ENCODE data around the gene MIEN1.

Gene MIEN1

DNA sequence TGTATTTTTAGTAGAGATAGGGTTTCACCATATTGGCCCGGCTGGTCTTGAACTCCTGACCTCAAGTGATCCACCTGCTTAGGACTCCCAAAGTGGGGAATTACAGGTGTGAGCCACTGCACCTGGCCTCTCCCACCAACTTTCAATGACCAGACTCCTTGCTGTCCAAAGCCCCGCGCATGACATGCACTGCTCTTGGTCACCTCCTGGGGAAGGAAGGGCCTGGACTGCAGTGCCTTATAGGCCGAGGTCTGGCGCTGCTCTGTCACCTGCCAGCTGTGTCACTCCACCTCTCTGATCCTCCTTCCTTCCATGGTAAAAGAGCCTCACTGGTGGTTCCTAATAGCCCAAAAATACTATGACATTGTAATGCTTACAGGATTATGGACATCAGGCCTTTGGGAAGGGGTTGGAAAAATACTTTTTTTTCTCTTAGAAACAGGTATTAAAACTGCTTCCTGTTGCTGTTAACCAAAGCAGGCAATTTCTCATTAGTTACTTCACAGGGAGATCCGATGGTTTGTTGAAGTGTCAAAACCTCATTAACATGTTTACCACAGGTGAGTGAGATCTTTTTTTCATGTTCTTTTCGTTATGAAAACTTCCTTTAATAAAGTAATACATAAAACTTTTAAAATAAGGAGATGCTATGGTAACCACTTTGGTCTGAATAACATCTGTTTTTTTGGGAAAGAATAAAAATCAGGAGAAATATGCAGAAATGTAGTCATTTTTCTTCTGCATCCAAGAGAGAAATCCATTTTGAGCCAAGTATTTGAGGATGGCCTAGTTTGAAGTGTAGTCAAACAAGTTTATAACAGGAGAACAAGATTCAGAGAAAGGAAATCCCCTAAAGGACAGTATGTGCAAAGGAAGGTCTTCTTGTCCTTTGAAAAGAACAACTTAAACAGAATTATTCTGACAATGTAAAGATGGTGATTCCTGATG, 42.9 kb upstream of the MIEN1 start:
- no peak for DNase-seq
- Histone ChIP-seq H3K23ac (ENCODE audit: low read length) (no peak overlapping the region), H4K5ac (ENCODE audit: low read length) (no peak overlapping the region), H3K18ac (ENCODE audit: low read length) (no peak overlapping the region), H3K9ac (ENCODE audit: low read length) (no peak overlapping the region), H3K4me2 (ENCODE audit: low read length) (no peak overlapping the region), H3K4ac (ENCODE audit: low read depth, low read length) (no peak overlapping the region), H2BK5ac (ENCODE audit: low read length) (no peak overlapping the region), H3K36me3 (ENCODE audit: control insufficient read depth, insufficient read depth, low read length) (no peaks in the 10 kb centered on the region), H3K79me2 (ENCODE audit: control insufficient read depth, insufficient read depth, low read length) (no peaks in the 10 kb centered on the region), H4K8ac (ENCODE audit: low read depth, low read length) (no peak overlapping the region), H2AK5ac (ENCODE audit: low read length) (no peak overlapping the region), H3K79me1 (ENCODE audit: low read length) (no peaks in the 10 kb centered on the region), H3K27me3 (ENCODE audit: insufficient read depth, low read length, poor library complexity) (no peaks in the 10 kb centered on the region), H3K4me1 (ENCODE audit: control insufficient read depth, low read depth, low read length) (no peaks in the 10 kb centered on the region), H2BK15ac (replicated peaks; ENCODE audit: low read depth) (no peak overlapping the region), H3K4me3 (ENCODE audit: low read length) (no peak overlapping the region), H3K27ac (ENCODE audit: low read depth, low read length) (no peak overlapping the region), H3K56ac (ENCODE audit: low read length) (no peak overlapping the region), H2BK120ac (ENCODE audit: low read depth, low read length) (no peak overlapping the region)
- no CpG with 5 or more reads among the region's 7 CpGs for whole genome bisulfite sequencing (ENCODE audit: extremely low coverage, insufficient coverage, low lambda C conversion rate)

DNA sequence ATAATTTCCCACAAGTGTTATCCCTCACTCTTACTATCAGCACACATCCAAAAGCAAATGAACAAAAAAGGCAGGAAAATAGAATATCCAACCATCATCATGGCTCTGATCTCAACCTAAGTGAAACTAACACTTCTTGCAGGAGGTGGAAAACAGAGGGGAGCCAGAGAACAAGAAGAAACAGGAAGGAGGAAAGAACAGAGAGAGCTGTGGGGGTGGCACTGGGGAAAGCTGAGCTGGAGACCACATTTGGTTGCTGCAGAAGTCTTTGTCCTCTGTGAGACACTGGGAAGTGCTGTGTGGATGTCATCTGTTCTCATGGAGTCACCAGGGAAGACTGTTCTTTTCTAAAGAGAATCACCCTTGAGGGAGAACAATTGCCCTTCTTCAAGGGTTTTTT, 42.1 kb upstream of the MIEN1 start:
- no peak overlapping the region for H3K56ac ChIP-seq (ENCODE audit: low read length)
- H3K4me2 ChIP-seq (ENCODE audit: low read length): no peak overlapping the region
- H3K18ac ChIP-seq (ENCODE audit: low read length): no peak overlapping the region
- H3K79me2 ChIP-seq (ENCODE audit: control insufficient read depth, insufficient read depth, low read length): no peaks in the 10 kb centered on the region
- no peak overlapping the region for H3K27ac ChIP-seq (ENCODE audit: low read depth, low read length)
- H3K4me3 ChIP-seq (ENCODE audit: low read length): no peak overlapping the region
- H3K4me1 ChIP-seq (ENCODE audit: control insufficient read depth, low read depth, low read length): no peaks in the 10 kb centered on the region
- H3K79me1 ChIP-seq (ENCODE audit: low read length): no peaks in the 10 kb centered on the region
- H2AK5ac ChIP-seq (ENCODE audit: low read length): no peak overlapping the region
- H2BK120ac ChIP-seq (ENCODE audit: low read depth, low read length): no peak overlapping the region
- H3K36me3 ChIP-seq (ENCODE audit: control insufficient read depth, insufficient read depth, low read length): no peaks in the 10 kb centered on the region
- no peak overlapping the region for H4K8ac ChIP-seq (ENCODE audit: low read depth, low read length)
- H3K4ac ChIP-seq (ENCODE audit: low read depth, low read length): no peak overlapping the region
- H3K9ac ChIP-seq (ENCODE audit: low read length): no peak overlapping the region
- no peak overlapping the region for H3K23ac ChIP-seq (ENCODE audit: low read length)
- H3K27me3 ChIP-seq (ENCODE audit: insufficient read depth, low read length, poor library complexity): no peaks in the 10 kb centered on the region
- H4K5ac ChIP-seq (ENCODE audit: low read length): no peak overlapping the region
- H2BK15ac ChIP-seq (replicated peaks; ENCODE audit: low read depth): no peak overlapping the region
- H2BK5ac ChIP-seq (ENCODE audit: low read length): no peak overlapping the region
- no peak for DNase-seq

DNA sequence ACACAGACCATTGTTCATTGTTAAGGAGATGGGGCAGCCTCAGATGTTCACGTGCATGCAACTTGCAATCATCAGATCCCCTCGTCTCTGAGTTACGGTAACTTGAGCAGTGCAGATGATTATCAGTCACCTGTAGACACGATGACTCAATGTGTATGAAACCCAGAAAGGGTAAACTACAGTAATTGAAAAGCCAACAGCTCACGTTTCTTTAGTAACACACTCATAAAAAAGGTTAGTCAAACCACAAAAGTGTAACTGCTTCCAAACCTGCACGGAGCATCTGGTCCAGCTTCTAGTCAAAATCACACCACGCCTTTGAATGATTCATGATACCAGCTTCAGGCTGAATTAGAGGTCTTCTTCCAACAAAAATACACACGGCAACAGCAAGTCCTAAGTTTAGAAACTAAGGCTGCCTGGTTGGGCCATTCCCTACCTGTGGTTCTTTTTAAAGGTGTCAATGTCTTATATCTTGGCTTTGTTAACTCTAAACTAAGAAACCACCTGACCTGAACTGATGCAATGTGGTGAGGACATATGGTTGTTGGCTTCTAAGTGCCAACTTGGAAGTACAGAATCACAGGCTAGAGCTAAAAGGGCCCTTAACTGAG, 39.7 kb upstream of the MIEN1 start:
- Histone ChIP-seq H2BK5ac (ENCODE audit: low read length) (no peak overlapping the region), H3K4ac (ENCODE audit: low read depth, low read length) (no peak overlapping the region), H3K18ac (ENCODE audit: low read length) (no peak overlapping the region), H2BK15ac (replicated peaks; ENCODE audit: low read depth) (no peak overlapping the region), H3K23ac (ENCODE audit: low read length) (no peak overlapping the region), H3K36me3 (ENCODE audit: control insufficient read depth, insufficient read depth, low read length) (no peaks in the 10 kb centered on the region), H3K79me2 (ENCODE audit: control insufficient read depth, insufficient read depth, low read length) (no peaks in the 10 kb centered on the region), H3K9ac (ENCODE audit: low read length) (no peak overlapping the region), H2AK5ac (ENCODE audit: low read length) (no peak overlapping the region), H4K8ac (ENCODE audit: low read depth, low read length) (no peak overlapping the region), H3K4me3 (ENCODE audit: low read length) (no peak overlapping the region), H2BK120ac (ENCODE audit: low read depth, low read length) (no peak overlapping the region), H4K5ac (ENCODE audit: low read length) (no peak overlapping the region), H3K4me2 (ENCODE audit: low read length) (no peak overlapping the region), H3K4me1 (ENCODE audit: control insufficient read depth, low read depth, low read length) (no peaks in the 10 kb centered on the region), H3K56ac (ENCODE audit: low read length) (no peak overlapping the region), H3K79me1 (ENCODE audit: low read length) (no peaks in the 10 kb centered on the region), H3K27ac (ENCODE audit: low read depth, low read length) (no peak overlapping the region), H3K27me3 (ENCODE audit: insufficient read depth, low read length, poor library complexity) (no peaks in the 10 kb centered on the region)
- no CpG with 5 or more reads among the region's 8 CpGs for WGBS (ENCODE audit: extremely low coverage, insufficient coverage, low lambda C conversion rate)
- no peak for DNase-seq

DNA sequence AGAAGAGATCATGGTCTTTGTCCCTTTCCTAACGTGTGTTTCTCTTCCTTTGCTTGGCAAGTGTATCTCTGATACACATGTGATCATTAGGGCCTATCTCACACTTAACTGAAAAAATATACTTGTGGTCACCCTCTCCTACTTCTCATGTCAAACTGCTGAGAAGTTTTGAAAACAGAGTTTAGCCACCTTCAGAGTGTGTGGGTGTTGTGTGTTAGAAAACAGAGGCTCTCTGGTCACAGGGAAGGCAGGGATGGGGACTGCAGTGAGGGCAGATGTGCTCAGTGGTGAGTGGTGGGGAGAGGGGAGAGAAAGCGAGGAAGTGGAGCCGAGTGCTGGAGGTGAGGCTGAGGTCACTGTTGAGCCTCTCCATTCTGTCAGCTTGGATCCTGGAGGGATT, 36.8 kb upstream of the MIEN1 start:
- Histone ChIP-seq H3K4me2 (ENCODE audit: low read length) (no peak overlapping the region), H3K56ac (ENCODE audit: low read length) (no peak overlapping the region), H3K27me3 (ENCODE audit: insufficient read depth, low read length, poor library complexity) (no peaks in the 10 kb centered on the region), H4K5ac (ENCODE audit: low read length) (no peak overlapping the region), H3K18ac (ENCODE audit: low read length) (no peak overlapping the region), H3K27ac (ENCODE audit: low read depth, low read length) (no peak overlapping the region), H2AK5ac (ENCODE audit: low read length) (no peak overlapping the region), H2BK120ac (ENCODE audit: low read depth, low read length) (no peak overlapping the region), H4K8ac (ENCODE audit: low read depth, low read length) (no peak overlapping the region), H3K4me1 (ENCODE audit: control insufficient read depth, low read depth, low read length) (no peaks in the 10 kb centered on the region), H3K23ac (ENCODE audit: low read length) (no peak overlapping the region), H3K9ac (ENCODE audit: low read length) (no peak overlapping the region), H3K4me3 (ENCODE audit: low read length) (no peak overlapping the region), H3K4ac (ENCODE audit: low read depth, low read length) (no peak overlapping the region), H3K79me2 (ENCODE audit: control insufficient read depth, insufficient read depth, low read length) (no peaks in the 10 kb centered on the region), H3K36me3 (ENCODE audit: control insufficient read depth, insufficient read depth, low read length) (no peaks in the 10 kb centered on the region), H2BK15ac (replicated peaks; ENCODE audit: low read depth) (no peak overlapping the region), H2BK5ac (ENCODE audit: low read length) (no peak overlapping the region), H3K79me1 (ENCODE audit: low read length) (no peaks in the 10 kb centered on the region)
- DNase-seq: no peak
- no CpG with 5 or more reads among the region's 3 CpGs for WGBS (ENCODE audit: extremely low coverage, insufficient coverage, low lambda C conversion rate)

DNA sequence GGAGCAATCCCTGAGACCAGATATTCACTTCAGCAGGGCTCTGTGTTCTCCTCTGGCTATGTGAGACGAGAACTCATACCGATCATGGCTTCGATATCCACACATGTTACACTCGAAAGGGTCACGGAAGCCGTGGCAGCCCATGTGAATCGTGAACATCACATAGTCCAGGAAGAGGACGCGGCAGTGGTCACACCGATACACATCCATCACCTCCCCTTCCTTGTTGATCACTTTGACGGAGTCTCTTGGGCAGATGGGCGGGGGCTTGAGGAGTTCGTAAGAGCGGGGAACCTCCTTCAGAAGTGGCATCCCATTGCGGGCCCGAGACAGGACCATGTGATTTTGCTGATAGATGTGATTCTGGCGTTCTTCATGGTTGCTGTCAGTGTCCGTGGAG, 35.4 kb upstream of the MIEN1 start:
- WGBS (ENCODE audit: extremely low coverage, insufficient coverage, low lambda C conversion rate): no CpG with 5 or more reads among the region's 18 CpGs
- Histone ChIP-seq H3K23ac (ENCODE audit: low read length) (no peak overlapping the region), H3K79me1 (ENCODE audit: low read length) (no peaks in the 10 kb centered on the region), H3K4me2 (ENCODE audit: low read length) (no peak overlapping the region), H2BK5ac (ENCODE audit: low read length) (no peak overlapping the region), H3K56ac (ENCODE audit: low read length) (no peak overlapping the region), H3K9ac (ENCODE audit: low read length) (no peak overlapping the region), H3K4me1 (ENCODE audit: control insufficient read depth, low read depth, low read length) (no peaks in the 10 kb centered on the region), H2BK120ac (ENCODE audit: low read depth, low read length) (no peak overlapping the region), H3K4me3 (ENCODE audit: low read length) (no peak overlapping the region), H3K27ac (ENCODE audit: low read depth, low read length) (no peak overlapping the region), H3K36me3 (ENCODE audit: control insufficient read depth, insufficient read depth, low read length) (no peaks in the 10 kb centered on the region), H3K18ac (ENCODE audit: low read length) (no peak overlapping the region), H2AK5ac (ENCODE audit: low read length) (no peak overlapping the region), H4K8ac (ENCODE audit: low read depth, low read length) (no peak overlapping the region), H2BK15ac (replicated peaks; ENCODE audit: low read depth) (no peak overlapping the region), H4K5ac (ENCODE audit: low read length) (no peak overlapping the region), H3K27me3 (ENCODE audit: insufficient read depth, low read length, poor library complexity) (no peaks in the 10 kb centered on the region), H3K4ac (ENCODE audit: low read depth, low read length) (no peak overlapping the region), H3K79me2 (ENCODE audit: control insufficient read depth, insufficient read depth, low read length) (no peaks in the 10 kb centered on the region)
- DNase-seq: no peak

Measured in mesendoderm (in vitro differentiated cells).